ENCODE measurements around the gene ZNF700. TPM values are rescaled to one million over a fixed set of nuclear protein-coding genes. Genes with fewer than 3 reads are reported as not detected.

ZNF700 gene
- total and polyA plus RNA-seq, 9 of the 15 experiments (the other 6 are each of a cell fraction or from before 2014, with no cell fraction given) = 10.3 to 24.7 (median 14.1) TPM

DNA sequence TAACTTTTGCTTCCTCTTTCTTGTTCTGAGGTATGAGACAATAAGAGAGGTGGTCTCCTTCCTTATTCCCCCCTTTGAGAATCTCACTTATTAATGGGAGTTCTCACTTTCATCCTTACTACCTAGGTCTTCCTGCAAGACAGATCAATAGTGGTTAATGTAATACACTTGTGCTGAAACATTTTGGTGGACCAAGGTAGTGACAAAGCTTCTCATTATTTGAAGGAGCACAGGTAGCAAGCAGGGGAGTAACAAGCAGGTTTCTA lies 17.9 kb downstream of the ZNF700 start (continued):
- TF ChIP-seq MYBL2 (IDR thresholded peaks at IDR 0.05; ENCODE audit: low read depth) (no peak), MYBL2 (CRISPR knock-in tag; IDR thresholded peaks at IDR 0.05; ENCODE audit: borderline replicate concordance) (no peak), RBM22 (IDR thresholded peaks at IDR 0.05; ENCODE audit: low read depth, low read length, poor library complexity, severe bottlenecking) (no peak), E2F5 (CRISPR knock-in tag; IDR thresholded peaks at IDR 0.05) (no peak), AFF1 (IDR thresholded peaks at IDR 0.05; ENCODE audit: low read depth in 1 of 2, partially characterized antibody in 2 of 2) (peak in 1 of 2 experiments; percentile 35), NFE2L1 (tag; IDR thresholded peaks at IDR 0.05; ENCODE audit: borderline replicate concordance, low read depth) (no peak), MXD1 (CRISPR knock-in tag; IDR thresholded peaks at IDR 0.05; ENCODE audit: borderline replicate concordance, poor library complexity, severe bottlenecking) (no peak), YBX1 (IDR thresholded peaks at IDR 0.05) (no peak), SETDB1 (IDR thresholded peaks at IDR 0.05; ENCODE audit: low read length) (no peak), POLR3G (IDR thresholded peaks at IDR 0.05; ENCODE audit: extremely low read depth, insufficient read length, insufficient replicate concordance) (no peak), TEAD2 (tag; IDR thresholded peaks at IDR 0.05) (no peak), MYNN (IDR thresholded peaks at IDR 0.05) (no peak), MYNN (CRISPR knock-in tag; IDR thresholded peaks at IDR 0.05) (no peak), KAT2B (IDR thresholded peaks at IDR 0.05; ENCODE audit: low read depth, low read length) (no peak), NCOR1 (IDR thresholded peaks at IDR 0.05) (no peak), THAP7 (CRISPR knock-in tag; IDR thresholded peaks at IDR 0.05) (no peak), ZNF785 (CRISPR knock-in tag; IDR thresholded peaks at IDR 0.05) (no peak), IRF1 (CRISPR knock-in tag; IDR thresholded peaks at IDR 0.05; ENCODE audit: borderline replicate concordance) (no peak), ZNF740 (CRISPR knock-in tag; IDR thresholded peaks at IDR 0.05) (no peak), ZNF740 (tag; IDR thresholded peaks at IDR 0.05) (no peak)
